Measurements from ENCODE around the gene EFNA5.

EFNA5 gene

GRCh38 chr5:107672211-107673038, 1.7 kb upstream of the EFNA5 start:
- DNase-seq (ENCODE audit: low spot score), result no peak

GRCh38 chr5:107671742-107672210, 1.0 kb upstream of the EFNA5 start:
- no peak for DNase-seq (ENCODE audit: low spot score)

- no peak for DNase-seq (ENCODE audit: low spot score)
Measured at GRCh38 chr5:107670087-107670931, 428 bp downstream of the EFNA5 start.

GRCh38 chr5:107669096-107670031, 1.4 kb downstream of the EFNA5 start:
- DNase-seq (ENCODE audit: low spot score), result no peak

GRCh38 chr5:107668154-107669095, 2.3 kb downstream of the EFNA5 start:
- no peak for DNase-seq (ENCODE audit: low spot score)

- no peak for DNase-seq (ENCODE audit: low spot score)
Measured at GRCh38 chr5:107666051-107666655, 4.6 kb downstream of the EFNA5 start.

- DNase-seq (ENCODE audit: low spot score), result no peak
Measured at GRCh38 chr5:107665036-107665570, 5.6 kb downstream of the EFNA5 start.

- DNase-seq (ENCODE audit: low spot score), result no peak
Measured at GRCh38 chr5:107663697-107664096, 7.0 kb downstream of the EFNA5 start.

GRCh38 chr5:107661650-107662044, 9.1 kb downstream of the EFNA5 start:
- no peak for DNase-seq (ENCODE audit: low spot score)

- no peak for DNase-seq (ENCODE audit: low spot score)
Measured at GRCh38 chr5:107661038-107661649, 9.6 kb downstream of the EFNA5 start.

GRCh38 chr5:107658528-107658927, 12.2 kb downstream of the EFNA5 start:
- no peak for DNase-seq (ENCODE audit: low spot score)

GRCh38 chr5:107655831-107656230, 14.9 kb downstream of the EFNA5 start:
- no peak for DNase-seq (ENCODE audit: low spot score)

GRCh38 chr5:107654827-107655226, 15.9 kb downstream of the EFNA5 start:
- DNase-seq (ENCODE audit: low spot score), result no peak

GRCh38 chr5:107653685-107654084, 17.1 kb downstream of the EFNA5 start:
- no peak for DNase-seq (ENCODE audit: low spot score)

- DNase-seq (ENCODE audit: low spot score), result no peak
Measured at GRCh38 chr5:107652839-107653607, 17.7 kb downstream of the EFNA5 start.

GRCh38 chr5:107652408-107652807, 18.3 kb downstream of the EFNA5 start:
- DNase-seq (ENCODE audit: low spot score), result no peak

- DNase-seq (ENCODE audit: low spot score), result no peak
Measured at GRCh38 chr5:107651325-107651724, 19.4 kb downstream of the EFNA5 start.

GRCh38 chr5:107646418-107646817, 24.3 kb downstream of the EFNA5 start:
- DNase-seq (ENCODE audit: low spot score), result no peak

- no peak for DNase-seq (ENCODE audit: low spot score)
Measured at GRCh38 chr5:107640568-107640967, 30.2 kb downstream of the EFNA5 start.

Measured in pons (tissue), 1 donor.